Activated CD8-positive, alpha-beta memory T cell treated with anti-CD3 and anti-CD28 coated beads for 48 hours (primary cell): Measurements from ENCODE around the gene NEDD4.
"Not testable (repeated sequence)": the region's sequence is repeated elsewhere in the genome, so short reads cannot be mapped to it uniquely, and the experiment has no call there.

Source experiments
- DNase-seq, 3 experiments: peaks; one replicate each; pipeline ENCODE4 v3.0.0-alpha.2; 2020; ENCODE audit warnings: low read depth in 2 of 3, low spot score in 2 of 3

NEDD4 gene

DNA sequence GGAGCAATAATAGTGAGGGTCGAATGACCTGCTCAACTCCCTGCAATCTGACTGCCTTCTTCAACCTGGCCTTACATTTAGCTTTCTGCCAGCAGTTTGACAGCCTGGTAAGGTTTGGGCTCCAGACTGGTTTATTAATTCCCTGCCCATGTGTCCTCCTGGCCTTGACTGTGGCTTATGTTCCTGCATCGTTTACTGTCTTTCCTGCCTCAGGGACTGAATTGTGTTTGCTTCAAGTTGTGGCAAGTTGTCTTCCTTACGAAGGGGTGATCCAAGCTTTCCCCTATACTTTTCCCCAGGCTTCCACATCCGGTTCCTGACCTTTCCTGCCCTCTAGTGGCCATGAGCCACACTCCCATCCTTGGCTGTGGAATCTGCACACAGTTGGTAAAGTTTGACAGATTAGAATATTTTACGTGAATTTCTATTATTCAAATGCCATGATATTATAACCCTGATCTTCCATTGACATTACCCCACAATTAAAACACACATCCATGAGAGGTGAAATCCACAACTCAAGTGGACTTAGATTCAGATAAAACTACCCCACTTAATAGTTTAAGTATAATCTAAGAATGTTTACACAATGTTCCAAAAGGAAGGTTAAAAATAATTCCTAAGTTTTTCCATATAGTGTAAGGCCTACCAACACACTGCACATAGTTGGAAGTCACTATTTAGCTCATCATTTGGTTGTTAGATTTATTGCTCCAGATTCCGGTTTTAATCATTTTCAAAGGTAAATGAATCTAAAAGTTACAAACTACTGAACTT, 95.7 kb downstream of the NEDD4 start:
- no peak for DNase-seq

DNA sequence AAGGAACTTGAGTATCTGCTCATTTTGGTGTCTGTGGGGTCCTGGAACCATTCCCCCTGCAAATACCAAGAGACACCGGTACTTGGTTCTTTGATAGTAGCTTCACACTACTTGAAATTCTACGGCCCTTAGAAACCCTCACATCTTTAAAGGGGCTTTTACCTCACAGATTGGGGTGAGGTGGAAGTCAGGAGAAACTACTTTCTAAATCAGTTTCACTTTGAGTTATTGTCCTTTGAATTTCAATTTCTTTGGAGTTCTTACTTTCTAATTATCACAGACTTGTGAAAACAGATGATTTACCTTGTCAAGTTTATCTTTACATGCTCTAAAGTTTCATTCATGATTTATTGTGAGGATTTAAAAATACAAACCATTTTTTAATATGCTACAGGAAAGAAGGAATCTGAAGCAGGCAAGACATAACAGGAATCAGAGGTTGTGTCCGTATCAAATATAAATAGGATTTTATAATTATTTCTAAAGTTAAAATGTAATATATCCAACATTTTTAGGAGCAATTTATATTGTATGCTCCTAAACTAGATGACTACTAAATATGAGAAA, 98.9 kb downstream of the NEDD4 start:
- no peak for DNase-seq

DNA sequence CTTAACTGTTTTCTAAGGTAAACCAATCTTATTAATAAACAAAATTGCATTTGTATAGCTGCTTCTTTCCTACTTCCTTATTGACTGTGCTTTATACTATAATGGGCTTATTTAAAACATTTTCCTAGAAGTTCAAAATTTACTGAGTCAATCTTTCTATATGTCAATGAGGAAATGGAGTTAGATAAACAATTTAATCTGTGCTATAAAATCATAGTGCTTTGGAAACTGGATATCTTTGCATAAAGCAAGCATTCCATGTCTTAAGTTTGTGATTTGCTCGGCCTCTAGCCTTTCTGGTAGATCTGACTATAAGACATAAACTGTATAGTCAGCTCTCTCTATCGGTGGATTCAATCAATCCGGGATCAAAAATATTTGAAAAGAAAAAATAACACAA, 99.6 kb downstream of the NEDD4 start:
- no peak for DNase-seq

DNA sequence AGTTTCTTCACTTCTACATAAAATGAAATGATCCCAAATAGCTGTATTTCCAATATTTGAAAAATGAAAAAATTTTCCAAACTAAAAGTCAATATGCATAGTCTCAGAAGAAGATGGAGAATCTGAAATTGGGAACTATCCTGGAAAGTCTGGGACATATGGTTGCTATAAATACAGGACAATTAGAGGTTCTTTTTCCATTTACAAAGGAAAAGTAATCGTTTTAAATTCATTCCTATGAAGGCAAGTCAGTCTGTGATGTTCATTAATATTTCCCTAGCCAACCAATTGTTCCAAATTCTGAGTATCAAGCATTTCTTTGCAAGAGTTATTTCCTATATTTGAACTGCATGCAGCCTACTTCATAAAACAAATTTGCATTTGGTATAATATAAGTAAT, 102.2 kb downstream of the NEDD4 start:
- no peak for DNase-seq

DNA sequence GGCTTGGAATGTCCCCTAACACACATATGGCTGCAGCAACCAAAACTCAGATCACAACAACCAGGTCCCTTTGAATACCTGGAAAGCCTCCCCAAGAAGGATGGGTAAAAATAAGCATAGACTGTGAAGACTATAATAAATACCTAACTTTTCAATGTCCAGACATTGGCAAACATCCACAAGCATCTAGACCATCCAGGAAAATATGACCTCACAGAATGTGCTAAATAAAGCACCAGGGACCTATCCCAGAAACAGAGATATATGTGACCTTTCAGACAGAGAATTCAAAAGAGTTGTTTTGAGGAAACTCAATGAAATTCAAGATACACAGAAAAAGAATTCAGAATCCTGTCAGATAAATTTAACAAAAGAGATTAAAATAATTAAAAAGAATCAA, 109.2 kb downstream of the NEDD4 start:
- DNase-seq = no peak

DNA sequence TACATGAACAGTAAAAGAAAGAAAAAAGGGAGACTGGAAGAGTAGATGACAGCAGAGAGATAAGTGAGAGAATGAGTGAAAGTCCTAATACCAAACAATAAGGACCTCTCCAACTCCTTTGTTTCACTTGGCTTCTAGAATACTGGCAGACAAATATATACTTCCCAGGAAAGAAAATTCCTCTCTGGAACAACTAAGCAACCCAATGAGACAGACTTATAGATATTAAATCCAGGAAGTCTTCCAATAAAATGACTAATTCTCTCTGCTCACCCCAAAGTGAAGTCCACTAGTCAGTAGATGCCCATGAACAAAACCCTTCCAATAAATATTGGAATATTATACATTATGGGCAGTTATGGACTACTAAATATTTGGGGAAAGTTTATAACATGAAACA, 114.2 kb downstream of the NEDD4 start:
- DNase-seq = no peak

DNA sequence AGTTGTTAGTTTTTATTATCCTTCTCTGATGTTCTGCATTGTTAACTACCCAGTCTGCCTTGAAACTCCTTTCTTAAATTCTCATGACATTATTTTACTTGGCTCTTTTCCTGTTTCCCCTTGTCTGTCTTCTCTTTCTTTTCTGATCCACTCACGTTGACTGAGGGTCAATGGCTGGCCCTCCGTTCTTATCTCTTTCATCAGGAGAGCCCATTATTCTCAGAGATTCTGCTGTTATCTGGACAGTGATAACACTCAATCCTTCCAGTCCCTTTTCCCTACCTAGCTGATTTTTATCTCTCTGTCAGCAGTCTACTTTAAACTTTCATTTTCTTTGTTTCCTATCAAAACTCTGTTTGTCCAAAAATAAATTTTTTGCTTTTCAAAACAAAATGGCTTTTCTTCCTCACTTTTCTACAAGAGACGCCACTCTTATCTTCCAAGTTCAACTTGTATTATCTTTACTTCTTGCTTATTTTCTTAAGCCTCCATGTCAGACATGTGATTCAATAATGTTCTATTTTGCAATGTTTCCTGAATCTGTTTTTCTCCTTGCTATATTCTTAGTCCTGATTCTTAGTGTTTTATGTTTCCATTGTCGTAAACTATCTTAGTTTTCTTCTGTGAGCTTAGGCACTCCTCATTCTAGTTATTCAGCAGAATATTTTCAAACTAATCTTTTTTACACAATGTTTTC, 120.2 kb downstream of the NEDD4 start:
- no peak for DNase-seq

DNA sequence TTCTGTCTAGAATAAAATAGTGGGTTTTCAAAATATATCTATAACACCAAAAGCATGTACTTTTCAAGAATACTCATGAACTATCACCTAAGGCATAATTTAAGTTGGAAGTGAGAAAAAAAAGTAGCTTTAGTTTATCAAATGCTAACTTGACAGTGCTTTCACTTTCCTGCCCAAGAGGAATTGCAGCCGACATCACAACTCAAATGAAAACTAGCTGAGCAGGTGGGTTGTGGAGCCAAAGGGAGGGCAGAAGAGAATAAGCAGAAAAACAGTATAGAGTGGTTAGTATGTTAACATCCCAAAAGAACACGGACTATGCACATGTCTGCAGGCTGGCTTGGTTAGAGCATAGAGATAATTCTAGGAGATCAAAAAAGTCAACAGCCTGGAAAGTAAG, 120.9 kb downstream of the NEDD4 start:
- DNase-seq = no peak

DNA sequence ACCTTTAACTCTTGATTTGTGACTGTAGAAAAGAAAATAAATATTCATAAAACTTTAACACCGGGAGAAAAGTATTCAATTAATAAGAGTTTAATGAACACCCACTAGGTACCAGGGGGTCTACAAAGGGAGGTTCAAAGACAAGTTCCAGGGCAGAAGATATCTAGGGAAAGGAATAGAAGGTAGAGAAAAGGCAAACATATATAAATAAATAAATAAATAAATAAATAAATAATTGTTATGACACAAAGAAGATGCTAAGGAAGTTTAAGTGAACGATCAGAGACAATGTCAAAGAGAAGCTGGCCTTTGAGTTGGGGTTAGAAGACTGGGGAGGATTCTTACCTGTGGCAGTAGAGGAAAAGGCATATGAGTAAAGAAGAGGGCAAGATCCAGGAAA, 123.8 kb downstream of the NEDD4 start:
- no peak for DNase-seq

DNA sequence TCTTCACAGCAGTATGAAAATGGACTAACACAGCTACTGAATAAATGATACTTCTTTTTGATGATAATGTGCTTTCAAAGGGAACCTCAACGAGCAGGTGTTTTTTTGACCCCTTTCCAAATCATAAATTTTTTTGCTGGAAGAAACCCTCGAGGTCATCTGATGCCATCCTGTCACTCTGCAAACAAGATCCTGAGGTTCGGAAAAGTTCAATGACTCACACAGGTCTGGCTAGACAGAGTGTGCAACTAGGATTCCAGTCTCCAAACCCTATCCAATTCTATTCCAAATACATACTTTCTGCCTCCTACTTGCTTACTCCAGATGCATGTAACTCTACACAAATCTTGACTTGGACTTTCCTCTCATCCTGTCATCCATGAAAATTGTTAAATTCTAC, 124.7 kb downstream of the NEDD4 start:
- DNase-seq = no peak

DNA sequence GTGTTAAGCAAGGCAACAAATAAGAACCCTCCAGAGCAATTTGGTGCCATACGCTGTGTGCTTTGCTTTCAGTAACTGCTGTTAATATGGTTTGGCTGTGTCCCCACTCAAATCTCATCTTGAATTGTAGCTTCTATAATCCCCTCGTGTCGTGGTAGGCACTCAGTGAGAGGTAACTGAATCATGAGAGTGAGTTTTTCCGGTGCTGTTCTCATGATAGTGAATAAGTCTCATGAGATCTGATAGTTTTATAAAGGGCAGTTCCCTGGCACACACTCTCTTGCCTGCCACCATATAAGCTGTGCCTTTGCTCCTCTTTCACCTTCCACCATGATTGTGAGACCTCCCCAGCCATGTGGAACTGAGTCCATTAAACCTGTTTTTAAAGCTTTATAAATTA, 125.1 kb downstream of the NEDD4 start:
- not testable (repeated sequence) for DNase-seq

DNA sequence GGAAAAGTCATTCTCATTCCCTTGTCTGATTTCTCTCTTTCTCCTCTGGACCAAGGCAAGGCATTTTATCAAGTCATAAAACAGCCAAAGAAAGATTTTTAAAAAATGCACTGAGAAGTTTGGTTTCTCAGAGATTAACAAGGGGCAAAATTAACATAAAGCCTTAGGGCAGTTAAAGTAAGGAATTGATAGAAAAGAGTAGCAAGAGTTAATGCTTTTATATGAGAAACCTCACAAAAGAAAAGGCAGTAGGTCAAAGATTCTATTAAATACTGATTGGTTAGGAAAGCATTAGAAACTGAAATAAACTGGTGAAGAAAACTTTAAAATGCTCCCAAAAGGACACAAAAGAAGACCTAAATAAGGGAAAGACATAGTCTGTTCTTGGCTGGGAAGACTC, 129.5 kb downstream of the NEDD4 start:
- DNase-seq = no peak

DNA sequence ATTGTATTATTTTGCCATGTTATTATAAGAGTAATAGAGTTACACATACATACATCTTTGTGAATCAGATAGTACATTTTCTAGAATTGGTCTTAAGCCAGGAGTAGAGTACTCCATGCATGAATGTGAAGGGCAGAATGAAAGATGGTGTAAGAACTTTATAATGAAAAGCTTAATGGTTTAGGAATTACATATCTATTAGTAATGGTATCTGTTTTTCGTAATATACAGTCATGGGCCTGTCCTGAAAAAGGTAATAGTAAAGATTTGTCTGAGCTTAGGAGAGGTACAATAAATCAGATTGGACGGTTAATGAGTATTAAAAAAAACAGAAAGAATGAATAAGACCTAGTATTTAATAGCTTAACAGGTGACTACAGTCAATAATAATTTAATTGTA, 132.3 kb downstream of the NEDD4 start:
- no peak for DNase-seq

DNA sequence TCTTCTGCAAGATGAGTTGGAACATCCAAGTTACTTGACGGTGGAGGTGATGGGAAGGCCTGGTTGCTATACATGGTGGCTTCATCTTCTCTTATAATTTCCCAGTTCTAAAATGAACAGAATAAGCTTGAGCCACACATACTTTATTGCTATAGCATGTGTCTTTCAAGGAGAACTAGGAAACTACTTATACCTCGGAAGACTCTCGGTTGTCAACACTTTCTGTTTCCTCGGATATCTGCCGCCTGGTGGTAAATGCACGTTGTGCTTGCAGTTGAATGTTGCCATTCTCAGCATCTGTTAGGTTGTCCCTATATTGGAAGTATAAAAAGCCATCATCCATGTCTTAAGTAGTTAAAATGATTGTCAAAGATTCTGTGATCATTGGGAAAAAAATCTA, 132.9 kb downstream of the NEDD4 start:
- no peak for DNase-seq

DNA sequence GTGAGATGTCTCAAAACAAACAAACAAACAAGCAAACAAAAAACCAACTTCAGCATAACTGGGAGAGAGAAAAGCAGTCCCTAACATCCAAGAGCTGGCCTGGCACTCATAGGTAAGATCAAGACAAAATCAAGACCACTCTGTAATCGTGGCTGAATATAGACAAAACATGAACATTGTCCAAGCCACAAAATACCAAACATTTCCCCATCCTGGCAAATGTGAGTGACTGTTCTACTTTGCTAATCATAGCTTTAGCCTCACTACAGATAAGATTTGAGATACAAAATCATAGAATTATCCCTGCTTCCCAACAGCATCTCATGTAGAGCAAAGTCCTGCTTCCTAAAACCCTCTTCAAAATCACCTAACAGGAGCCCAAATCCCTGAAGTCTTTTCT, 133.7 kb downstream of the NEDD4 start:
- DNase-seq = no peak

DNA sequence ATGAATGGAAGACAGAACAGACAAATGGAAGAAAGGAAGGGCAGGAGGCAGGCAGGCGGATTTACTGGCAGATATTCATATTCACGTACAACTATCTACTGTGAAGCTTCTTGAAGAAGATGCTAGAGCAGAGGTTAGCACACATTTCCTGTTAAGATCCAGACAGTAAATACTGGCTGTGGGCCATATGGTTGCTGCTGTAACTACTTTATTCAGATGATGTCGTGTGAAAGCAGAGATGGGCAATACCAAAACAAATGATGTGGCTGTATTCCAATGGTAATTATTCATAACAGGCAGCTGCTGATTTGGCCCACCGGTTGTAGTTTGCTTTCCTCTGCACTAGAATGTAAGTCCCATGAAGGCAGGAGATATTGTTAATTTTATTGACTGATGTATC, 134.8 kb downstream of the NEDD4 start:
- DNase-seq = no peak

DNA sequence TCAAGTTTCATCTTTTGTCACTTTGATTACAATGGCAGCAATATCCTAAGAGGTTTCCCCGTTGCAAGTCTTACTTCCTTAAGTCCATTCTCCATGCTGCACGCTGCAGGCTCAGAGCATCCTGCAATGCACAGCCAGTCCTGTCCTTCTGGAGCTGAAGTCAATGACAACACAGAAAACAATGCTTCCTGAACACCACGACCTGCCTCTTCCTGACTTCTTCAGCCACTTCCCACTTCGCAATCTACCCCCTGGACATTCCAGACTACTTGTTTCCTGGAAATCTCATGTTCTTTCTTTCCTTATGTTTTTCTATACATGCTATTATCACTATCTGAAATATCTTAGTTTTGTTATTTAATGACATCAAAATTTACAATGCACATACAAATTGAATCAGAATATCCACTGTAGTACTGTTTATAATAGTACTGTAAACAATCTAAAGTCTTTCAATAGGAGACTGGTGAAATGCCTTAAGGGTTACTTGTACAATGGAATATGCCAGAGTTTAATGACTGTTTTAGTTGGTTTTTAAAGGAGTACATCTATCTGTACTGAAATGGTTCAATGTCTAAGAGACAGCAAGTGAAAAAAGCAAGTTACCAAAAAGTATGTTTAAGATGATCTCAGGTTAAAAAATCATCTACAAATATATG, 136.8 kb downstream of the NEDD4 start:
- no peak for DNase-seq

DNA sequence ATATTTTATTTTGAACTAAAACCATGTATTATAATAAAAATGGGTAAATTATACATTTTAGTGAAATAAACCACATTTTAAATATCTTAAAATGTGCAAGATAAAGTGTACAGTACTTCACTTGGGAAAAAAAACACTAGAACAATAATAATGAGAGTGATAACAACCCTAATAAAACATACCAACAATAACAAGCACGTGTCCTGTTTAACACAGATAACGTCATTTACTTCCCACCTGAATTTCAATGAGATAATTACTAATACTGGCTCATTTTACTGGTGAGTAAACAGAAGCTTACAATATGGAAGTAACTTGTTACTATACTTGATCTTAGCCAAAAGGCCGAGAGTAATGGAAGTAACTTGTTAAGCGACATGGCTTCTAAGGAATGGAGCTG, 140.3 kb downstream of the NEDD4 start:
- DNase-seq = no peak

DNA sequence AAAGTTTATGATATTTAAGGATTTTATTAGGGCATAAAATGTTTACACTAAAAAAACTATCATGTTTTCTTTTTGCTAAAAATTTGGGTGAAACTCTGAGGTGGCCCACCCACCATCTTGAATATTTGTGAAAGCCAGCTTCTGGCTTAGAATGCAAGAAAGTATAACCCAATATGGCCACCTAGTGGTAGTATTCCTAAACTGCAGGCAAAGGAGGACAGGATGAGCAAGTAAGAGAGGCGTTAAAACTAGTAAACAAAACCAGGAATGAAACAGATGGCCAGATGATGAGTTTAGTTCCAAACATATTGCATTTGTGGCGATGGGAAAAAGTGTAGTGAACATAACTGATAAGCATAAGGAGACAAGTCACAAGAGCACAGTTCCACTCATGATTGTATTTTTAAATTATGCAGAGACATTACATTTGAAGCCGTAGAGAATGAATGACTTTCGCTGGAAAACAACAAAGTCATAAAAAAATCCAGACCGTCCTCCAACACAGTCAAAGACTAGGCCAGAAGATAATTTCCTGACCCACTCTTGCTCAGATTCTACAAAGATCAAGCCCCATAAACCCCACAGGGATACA, 147.2 kb downstream of the NEDD4 start:
- DNase-seq = peak in 1 of 3 experiments; percentile 33

DNA sequence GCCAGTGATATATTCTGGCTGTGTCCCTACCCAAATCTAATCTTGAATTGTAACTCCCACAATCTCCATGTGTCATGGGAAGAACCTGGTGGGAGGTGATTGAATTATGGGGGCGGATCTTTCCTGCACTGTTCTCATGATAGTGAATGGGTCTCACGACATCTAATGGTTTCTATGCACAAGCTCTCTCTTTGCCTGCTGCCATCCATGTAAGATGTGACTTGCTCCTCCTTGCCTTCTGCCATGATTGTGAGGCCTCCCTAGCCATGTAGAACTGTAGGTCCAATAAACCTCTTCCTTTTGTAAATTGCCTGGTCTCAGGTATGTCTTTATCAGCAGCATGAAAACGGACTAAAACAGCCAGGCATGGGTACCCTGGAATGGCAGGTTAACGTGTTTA, 150.5 kb downstream of the NEDD4 start:
- not testable (repeated sequence) for DNase-seq

DNA sequence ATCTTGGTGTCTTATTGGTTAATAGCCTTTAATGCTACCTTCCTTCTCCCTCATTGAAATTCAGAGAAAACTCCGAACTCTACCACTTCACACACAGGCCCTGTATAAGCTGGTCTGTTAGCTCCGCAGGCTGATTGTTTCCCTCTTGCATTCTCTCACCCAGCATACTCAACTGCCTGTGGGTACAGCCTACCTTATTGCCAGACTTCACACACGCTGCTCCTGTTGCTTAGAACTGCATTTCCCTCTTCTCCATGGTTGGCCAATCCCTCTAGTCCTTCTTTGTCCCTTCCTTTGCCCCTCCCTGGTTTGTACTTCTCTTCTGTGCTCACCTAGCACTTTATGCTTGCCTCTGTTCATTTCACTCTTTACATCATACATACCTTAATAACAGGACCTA, 157.5 kb downstream of the NEDD4 start:
- DNase-seq = no peak

DNA sequence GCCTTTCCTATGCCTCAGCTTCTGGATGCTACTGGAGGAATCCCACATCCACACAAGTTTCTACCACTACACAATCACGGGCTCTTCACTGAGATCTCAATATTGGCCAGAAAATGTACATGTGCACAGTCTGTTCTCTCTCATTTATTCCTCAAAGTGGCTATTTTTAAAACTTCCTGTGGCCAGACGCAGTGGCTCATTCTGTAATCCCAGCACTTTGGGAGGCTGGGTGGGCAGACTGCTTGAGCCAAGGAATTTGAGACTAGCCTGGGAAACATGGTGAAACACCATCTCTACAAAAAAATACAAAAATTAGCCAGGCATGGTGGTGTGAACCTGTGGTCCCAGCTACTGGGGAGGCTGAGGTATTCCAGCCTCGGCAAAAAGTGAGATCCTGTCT, 159.1 kb downstream of the NEDD4 start:
- no peak for DNase-seq
